Left ventricle myocardium inferior (tissue), 1 donor: Measurements from ENCODE around the gene HDAC7. TPM values are rescaled to one million over a fixed set of nuclear protein-coding genes. Genes with fewer than 3 reads are reported as not detected.

Source experiments
- DNase-seq: peaks from one replicate; pipeline ENCODE4 v3.0.0-alpha.2; 2020
- H3K27ac ChIP-seq: fragments of 200-600 bp; replicated peaks from 2 replicates; pipeline ENCODE4 v1.8.0; 2021
- H3K27me3 ChIP-seq: fragments of 200-600 bp; 2 replicates; pipeline ENCODE4 v1.8.0; 2021; ENCODE audit warnings: low read depth
- H3K36me3 ChIP-seq: fragments of 200-600 bp; 2 replicates; pipeline ENCODE4 v1.8.0; 2021
- H3K4me1 ChIP-seq: fragments of 200-600 bp; 2 replicates; pipeline ENCODE4 v1.8.0; 2021
- H3K4me3 ChIP-seq: fragments of 200-600 bp; 2 replicates; pipeline ENCODE4 v1.8.0; 2021; ENCODE audit warnings: mild to moderate bottlenecking, moderate library complexity
- H3K9me3 ChIP-seq: fragments of 200-600 bp; replicated peaks from 2 replicates; pipeline ENCODE4 v1.8.0; 2021
- CTCF ChIP-seq: fragments of 200-600 bp; IDR thresholded peaks from 2 replicates; pipeline ENCODE4 v1.8.0; 2021; ENCODE audit warnings: antibody characterized with exemption, mild to moderate bottlenecking, borderline replicate concordance
- intact Hi-C: fragments of 100-400 bp; cut with micrococcal nuclease; formaldehyde crosslinking; loops from one replicate; pipeline ENCODE4 v1.11.0; 2022
- total RNA-seq: library from RNA; stranded (reverse); fragmentation: NEBNext Ultra II Directional; extraction: Animal tissue kit (Norgen Biotek cat#: 25700); gene quantifications from one replicate; pipeline ENCODE4 v1.2.1, GENCODE V29; 2021
- donor health status: DM: no; HTN: yes; CAD: no; lungs with severe emphysema.

The HDAC7 gene
- total RNA-seq, 1 donor from 2014 or later: 47.1 TPM

- no peak for DNase-seq
- Histone ChIP-seq H3K27ac (no peak overlapping the region), H3K36me3 (no peaks in the 10 kb centered on the region), H3K9me3 (no peaks in the 10 kb centered on the region), H3K4me3 (no peak overlapping the region), H3K4me1 (peaks cover 67% of the 10 kb centered on the region), H3K27me3 (no peaks in the 10 kb centered on the region)
- TF ChIP-seq CTCF: no peak
- intact Hi-C loops: no loop called here
Measured at GRCh38 chr12:47763481-47764346, 56.0 kb downstream of the HDAC7 start.

- H3K27me3 ChIP-seq: no peaks in the 10 kb centered on the region
- no peaks in the 10 kb centered on the region for H3K36me3 ChIP-seq
- intact Hi-C loops: no loop called here
- no peak for DNase-seq
- no peaks in the 10 kb centered on the region for H3K9me3 ChIP-seq
- TF ChIP-seq CTCF: no peak
- H3K27ac ChIP-seq: no peak overlapping the region
- H3K4me3 ChIP-seq: no peak overlapping the region
- H3K4me1 ChIP-seq: peaks cover 67% of the 10 kb centered on the region
Measured at GRCh38 chr12:47762850-47763465, 56.7 kb downstream of the HDAC7 start.

GRCh38 chr12:47758834-47759690 lies 60.6 kb downstream of the HDAC7 start, which contains the start of gene RAPGEF3:
Gene RAPGEF3, minus strand, starts transcription at chr12:47758880. Its CDS starts 324 bp downstream, at chr12:47758556.
- peak; percentile 66 for TF ChIP-seq CTCF
- intact Hi-C loops: no loop called here
- H3K27me3 ChIP-seq: no peaks in the 10 kb centered on the region
- H3K4me3 ChIP-seq: peak within 1 kb of the TSS; percentile 71
- peaks cover 76% of the 10 kb centered on the region for H3K4me1 ChIP-seq
- peak within 1 kb of the TSS; percentile 90 for H3K27ac ChIP-seq
- DNase-seq: peak; percentile 87
- no peaks in the 10 kb centered on the region for H3K9me3 ChIP-seq
- H3K36me3 ChIP-seq: no peaks in the 10 kb centered on the region

- H3K27me3 ChIP-seq: no peaks in the 10 kb centered on the region
- H3K9me3 ChIP-seq: no peaks in the 10 kb centered on the region
- H3K4me1 ChIP-seq: peaks cover 77% of the 10 kb centered on the region
- TF ChIP-seq CTCF: no peak
- intact Hi-C loops: no loop called here
- no peaks in the 10 kb centered on the region for H3K36me3 ChIP-seq
- H3K27ac ChIP-seq: peak overlapping the region; percentile 90
- H3K4me3 ChIP-seq: peak overlapping the region; percentile 71
- DNase-seq: no peak
Measured at GRCh38 chr12:47758584-47758833, 61.2 kb downstream of the HDAC7 start.

GRCh38 chr12:47757840-47758583 lies 61.7 kb downstream of the HDAC7 start:
- no peaks in the 10 kb centered on the region for H3K9me3 ChIP-seq
- no peak for DNase-seq
- peaks cover 77% of the 10 kb centered on the region for H3K4me1 ChIP-seq
- no peaks in the 10 kb centered on the region for H3K27me3 ChIP-seq
- no peak for TF ChIP-seq CTCF
- peak overlapping the region; percentile 71 for H3K4me3 ChIP-seq
- intact Hi-C loops: no loop called here
- peak overlapping the region; percentile 90 for H3K27ac ChIP-seq
- H3K36me3 ChIP-seq: no peaks in the 10 kb centered on the region
